Endothelial cell of umbilical vein (primary cell): ENCODE results near the gene FBXO33.

Experiments
- JUN ChIP-seq: IDR thresholded peaks from 2 replicates; pipeline ENCODE4 v1.6.1; 2011; ENCODE audit warnings: borderline replicate concordance, low read depth; ENCODE audit not compliant: insufficient read length, insufficient read depth
- MAX ChIP-seq: IDR thresholded peaks from 2 replicates; pipeline ENCODE4 v1.6.1; 2011; ENCODE audit not compliant: insufficient read depth, insufficient read length
- TF ChIP-seq, protein P1 (sequence below), 2 donors: IDR thresholded peaks; 1 replicate in 1 of 2; 2 replicates in 1 of 2; pipeline ENCODE4 v1.5.1; 2011; ENCODE audit warnings: low read length in 2 of 2, mild to moderate bottlenecking in 2 of 2, moderate library complexity in 2 of 2, control low read depth in 1 of 2, inconsistent platforms in 1 of 2, low read depth in 1 of 2; ENCODE audit not compliant: insufficient read depth in 1 of 2; ENCODE audit errors: extremely low read depth in 1 of 2

DNA sequence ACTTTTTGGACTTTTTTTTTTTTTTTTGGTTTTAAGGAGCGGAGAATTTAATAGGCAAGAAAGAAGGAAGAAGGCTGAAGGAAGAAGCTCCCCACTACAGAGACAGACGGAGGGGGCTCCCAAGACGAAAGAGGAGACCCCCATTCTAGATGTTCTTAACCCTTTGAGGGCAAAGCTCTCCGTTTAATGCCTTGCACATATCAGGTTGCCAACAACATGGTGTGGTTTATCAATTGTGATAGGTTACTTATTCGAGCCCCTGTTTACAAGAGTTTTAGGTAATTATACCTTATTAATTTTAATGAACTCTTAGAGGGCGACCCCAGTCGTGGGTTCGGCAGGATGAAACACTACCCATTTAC lies 1.2 kb upstream of the FBXO33 start:
- TF ChIP-seq, protein P1, sequence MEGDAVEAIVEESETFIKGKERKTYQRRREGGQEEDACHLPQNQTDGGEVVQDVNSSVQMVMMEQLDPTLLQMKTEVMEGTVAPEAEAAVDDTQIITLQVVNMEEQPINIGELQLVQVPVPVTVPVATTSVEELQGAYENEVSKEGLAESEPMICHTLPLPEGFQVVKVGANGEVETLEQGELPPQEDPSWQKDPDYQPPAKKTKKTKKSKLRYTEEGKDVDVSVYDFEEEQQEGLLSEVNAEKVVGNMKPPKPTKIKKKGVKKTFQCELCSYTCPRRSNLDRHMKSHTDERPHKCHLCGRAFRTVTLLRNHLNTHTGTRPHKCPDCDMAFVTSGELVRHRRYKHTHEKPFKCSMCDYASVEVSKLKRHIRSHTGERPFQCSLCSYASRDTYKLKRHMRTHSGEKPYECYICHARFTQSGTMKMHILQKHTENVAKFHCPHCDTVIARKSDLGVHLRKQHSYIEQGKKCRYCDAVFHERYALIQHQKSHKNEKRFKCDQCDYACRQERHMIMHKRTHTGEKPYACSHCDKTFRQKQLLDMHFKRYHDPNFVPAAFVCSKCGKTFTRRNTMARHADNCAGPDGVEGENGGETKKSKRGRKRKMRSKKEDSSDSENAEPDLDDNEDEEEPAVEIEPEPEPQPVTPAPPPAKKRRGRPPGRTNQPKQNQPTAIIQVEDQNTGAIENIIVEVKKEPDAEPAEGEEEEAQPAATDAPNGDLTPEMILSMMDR (IDR thresholded peaks at IDR 0.05; ENCODE audit: extremely low read depth in 1 of 2, insufficient read depth in 1 of 2, low read depth in 1 of 2, low read length in 2 of 2) = no peak
- TF ChIP-seq MAX (no peak), JUN (no peak)
